GM12892 (cell line): ENCODE data around the gene HBB.

Source experiments
- POLR2A ChIP-seq: IDR thresholded peaks from 2 replicates; pipeline ENCODE4 v1.6.1; 2011; ENCODE audit warnings: low read depth, low read length, control low read depth
- POLR2AphosphoS5 ChIP-seq: IDR thresholded peaks from 2 replicates; pipeline ENCODE4 v1.6.1; 2011; ENCODE audit warnings: low read depth, low read length, control low read depth
- TAF1 ChIP-seq: IDR thresholded peaks from 2 replicates; pipeline ENCODE4 v1.6.1; 2011; ENCODE audit warnings: low read depth, mild to moderate bottlenecking, control low read depth, low read length, borderline replicate concordance

DNA sequence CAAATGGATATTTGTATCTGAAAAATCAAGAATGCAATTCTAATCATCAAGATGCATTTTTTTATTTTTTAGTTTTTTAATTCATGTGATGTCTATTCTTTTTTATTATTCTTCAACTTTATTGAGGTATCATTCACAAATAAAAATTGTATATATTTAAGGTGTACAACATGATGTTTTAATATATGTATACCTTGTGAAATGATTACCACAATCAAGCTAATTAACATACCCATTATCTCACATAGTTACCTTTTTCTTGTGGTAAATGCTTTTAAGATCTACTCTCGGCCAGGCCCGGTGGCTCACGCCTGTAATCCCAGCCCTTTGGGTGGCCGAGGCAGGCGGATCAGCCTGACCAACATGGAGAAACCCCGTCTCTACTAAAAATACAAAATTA is 3.7 kb downstream of the HBB start:
- TF ChIP-seq POLR2AphosphoS5 (no peak), POLR2A (no peak), TAF1 (no peak)
